ENCODE measurements around the gene CDH9.

The CDH9 gene

DNA sequence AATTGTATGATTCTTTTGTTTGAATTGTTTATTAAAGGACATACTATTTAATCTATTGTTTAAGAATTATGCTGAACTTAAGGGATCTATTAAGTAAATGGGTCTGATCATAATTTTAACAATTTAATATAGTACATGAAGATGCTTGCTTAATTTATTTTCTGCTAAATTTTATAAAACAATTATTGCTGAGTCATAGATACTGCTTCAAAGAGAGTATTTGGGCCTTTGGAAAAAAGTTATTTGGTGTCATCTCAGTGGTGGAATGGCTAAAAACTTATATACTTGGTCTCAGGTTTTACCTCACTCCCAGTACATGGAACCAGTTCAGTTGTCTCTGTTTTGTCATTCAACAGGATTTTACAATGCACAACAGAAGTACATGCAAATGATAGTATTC is 145.3 kb downstream of the CDH9 start:
- DNase-seq (no peak), ATAC-seq (ENCODE audit: insufficient read depth, low read depth) (no peak)
- no peak overlapping the region for H3K9ac ChIP-seq (ENCODE audit: low read depth, low read length)
- H3K27me3 ChIP-seq (ENCODE audit: insufficient read depth, low read length, poor library complexity): no peaks in the 10 kb centered on the region
- no peak overlapping the region for H2AFZ ChIP-seq (ENCODE audit: low read depth, low read length)
- no peaks in the 10 kb centered on the region for H3K79me2 ChIP-seq (ENCODE audit: insufficient read depth, low read length)
- H3K4me2 ChIP-seq (ENCODE audit: insufficient read depth, low read length): no peak overlapping the region
- H3K27ac ChIP-seq (ENCODE audit: low read length): no peak overlapping the region
- no peak overlapping the region for H3K4me3 ChIP-seq (ENCODE audit: low read depth in 1 of 2, low read length in 2 of 2)
- no peaks in the 10 kb centered on the region for H3K36me3 ChIP-seq (ENCODE audit: insufficient read depth, low read length)
- no peak for TF ChIP-seq EZH2 (IDR thresholded peaks at IDR 0.05; ENCODE audit: borderline replicate concordance, low read depth, low read length, severe bottlenecking)
- TF ChIP-seq, protein P1, sequence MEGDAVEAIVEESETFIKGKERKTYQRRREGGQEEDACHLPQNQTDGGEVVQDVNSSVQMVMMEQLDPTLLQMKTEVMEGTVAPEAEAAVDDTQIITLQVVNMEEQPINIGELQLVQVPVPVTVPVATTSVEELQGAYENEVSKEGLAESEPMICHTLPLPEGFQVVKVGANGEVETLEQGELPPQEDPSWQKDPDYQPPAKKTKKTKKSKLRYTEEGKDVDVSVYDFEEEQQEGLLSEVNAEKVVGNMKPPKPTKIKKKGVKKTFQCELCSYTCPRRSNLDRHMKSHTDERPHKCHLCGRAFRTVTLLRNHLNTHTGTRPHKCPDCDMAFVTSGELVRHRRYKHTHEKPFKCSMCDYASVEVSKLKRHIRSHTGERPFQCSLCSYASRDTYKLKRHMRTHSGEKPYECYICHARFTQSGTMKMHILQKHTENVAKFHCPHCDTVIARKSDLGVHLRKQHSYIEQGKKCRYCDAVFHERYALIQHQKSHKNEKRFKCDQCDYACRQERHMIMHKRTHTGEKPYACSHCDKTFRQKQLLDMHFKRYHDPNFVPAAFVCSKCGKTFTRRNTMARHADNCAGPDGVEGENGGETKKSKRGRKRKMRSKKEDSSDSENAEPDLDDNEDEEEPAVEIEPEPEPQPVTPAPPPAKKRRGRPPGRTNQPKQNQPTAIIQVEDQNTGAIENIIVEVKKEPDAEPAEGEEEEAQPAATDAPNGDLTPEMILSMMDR (IDR thresholded peaks at IDR 0.05; ENCODE audit: borderline replicate concordance, extremely low read depth, low read length, poor library complexity, severe bottlenecking): no peak
- no peaks in the 10 kb centered on the region for H4K20me1 ChIP-seq (ENCODE audit: insufficient read depth, low read length)
- no peaks in the 10 kb centered on the region for H3K9me3 ChIP-seq (ENCODE audit: insufficient read depth, low read length, severe bottlenecking)
- no peaks in the 10 kb centered on the region for H3K4me1 ChIP-seq (ENCODE audit: insufficient read depth, low read length)

DNA sequence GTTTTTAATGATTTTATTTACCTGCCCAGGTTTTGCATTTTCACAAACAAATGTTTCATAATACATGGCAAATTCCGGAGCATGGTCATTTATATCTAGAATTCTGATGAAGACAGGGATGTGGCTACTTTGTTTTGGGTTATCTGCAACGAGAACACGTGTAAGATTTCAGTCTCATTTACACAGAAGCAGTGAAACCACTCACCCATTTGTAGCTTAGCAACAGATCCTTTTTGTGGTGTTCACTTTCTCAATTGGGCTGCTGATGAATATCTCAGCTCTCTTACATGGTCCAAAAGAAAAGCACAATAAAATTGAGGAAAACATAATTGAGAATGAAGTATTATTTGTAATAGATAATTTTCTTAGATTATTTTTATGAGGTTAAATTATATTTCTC is 148.6 kb downstream of the CDH9 start:
- no peaks in the 10 kb centered on the region for H4K20me1 ChIP-seq (ENCODE audit: insufficient read depth, low read length)
- no peaks in the 10 kb centered on the region for H3K79me2 ChIP-seq (ENCODE audit: insufficient read depth, low read length)
- H3K4me3 ChIP-seq (ENCODE audit: low read depth in 1 of 2, low read length in 2 of 2): no peak overlapping the region
- no peak for TF ChIP-seq EZH2 (IDR thresholded peaks at IDR 0.05; ENCODE audit: borderline replicate concordance, low read depth, low read length, severe bottlenecking)
- TF ChIP-seq, protein P1 (IDR thresholded peaks at IDR 0.05; ENCODE audit: borderline replicate concordance, extremely low read depth, low read length, poor library complexity, severe bottlenecking): no peak
- no peak overlapping the region for H3K27ac ChIP-seq (ENCODE audit: low read length)
- H3K4me1 ChIP-seq (ENCODE audit: insufficient read depth, low read length): no peaks in the 10 kb centered on the region
- no peak for ATAC-seq (ENCODE audit: insufficient read depth, low read depth)
- no peak overlapping the region for H3K4me2 ChIP-seq (ENCODE audit: insufficient read depth, low read length)
- H3K36me3 ChIP-seq (ENCODE audit: insufficient read depth, low read length): no peaks in the 10 kb centered on the region
- no peak overlapping the region for H2AFZ ChIP-seq (ENCODE audit: low read depth, low read length)
- H3K9ac ChIP-seq (ENCODE audit: low read depth, low read length): no peak overlapping the region
- no peaks in the 10 kb centered on the region for H3K27me3 ChIP-seq (ENCODE audit: insufficient read depth, low read length, poor library complexity)
- no peaks in the 10 kb centered on the region for H3K9me3 ChIP-seq (ENCODE audit: insufficient read depth, low read length, severe bottlenecking)
- DNase-seq: no peak

DNA sequence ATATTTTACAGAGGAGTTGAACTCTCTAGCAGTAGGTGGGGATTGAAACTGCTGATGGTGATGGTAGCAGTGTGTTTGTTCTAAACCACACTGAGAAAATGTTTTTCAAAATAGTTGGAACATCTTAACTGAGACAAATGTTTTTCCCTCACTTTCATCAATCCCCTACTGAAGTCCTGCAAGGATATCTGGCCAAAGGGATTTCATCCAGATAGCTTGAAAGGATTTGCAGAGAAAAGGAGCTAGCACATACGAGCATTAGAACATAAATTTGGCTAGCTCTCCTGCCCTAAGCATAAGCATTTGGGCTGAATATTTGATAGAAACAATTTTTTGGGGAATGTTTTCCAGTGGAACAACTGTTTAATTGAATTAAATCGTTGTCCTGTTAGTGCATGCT is 153.9 kb downstream of the CDH9 start:
- Histone ChIP-seq H3K36me3 (ENCODE audit: insufficient read depth, low read length) (no peaks in the 10 kb centered on the region), H3K9ac (ENCODE audit: low read depth, low read length) (no peak overlapping the region), H3K27me3 (ENCODE audit: insufficient read depth, low read length, poor library complexity) (no peaks in the 10 kb centered on the region), H3K4me3 (ENCODE audit: low read depth in 1 of 2, low read length in 2 of 2) (no peak overlapping the region), H3K4me2 (ENCODE audit: insufficient read depth, low read length) (no peak overlapping the region), H4K20me1 (ENCODE audit: insufficient read depth, low read length) (no peaks in the 10 kb centered on the region), H3K4me1 (ENCODE audit: insufficient read depth, low read length) (no peaks in the 10 kb centered on the region), H2AFZ (ENCODE audit: low read depth, low read length) (no peak overlapping the region), H3K9me3 (ENCODE audit: insufficient read depth, low read length, severe bottlenecking) (no peaks in the 10 kb centered on the region), H3K79me2 (ENCODE audit: insufficient read depth, low read length) (no peaks in the 10 kb centered on the region), H3K27ac (ENCODE audit: low read length) (no peak overlapping the region)
- TF ChIP-seq EZH2 (IDR thresholded peaks at IDR 0.05; ENCODE audit: borderline replicate concordance, low read depth, low read length, severe bottlenecking): no peak
- TF ChIP-seq, protein P1 (IDR thresholded peaks at IDR 0.05; ENCODE audit: borderline replicate concordance, extremely low read depth, low read length, poor library complexity, severe bottlenecking): no peak
- ATAC-seq (ENCODE audit: insufficient read depth, low read depth): no peak
- DNase-seq: no peak

DNA sequence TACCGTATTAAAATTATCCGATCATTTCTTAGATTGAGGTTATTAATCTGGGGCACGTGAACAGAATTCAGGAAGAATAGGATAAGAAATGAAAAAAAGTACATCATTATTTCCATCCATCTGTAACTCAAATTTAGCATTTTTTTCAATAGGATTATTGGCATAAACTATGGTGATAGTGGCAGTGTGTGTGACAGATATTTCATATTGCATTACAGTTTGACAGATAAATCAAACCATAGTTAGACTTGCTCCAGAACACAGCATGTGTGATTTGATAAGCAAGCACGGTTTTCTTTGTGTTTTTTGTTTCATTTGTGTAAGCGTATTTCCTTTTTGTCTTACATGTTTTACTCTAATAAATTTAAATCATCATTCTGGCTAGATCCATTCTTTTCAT is 155.0 kb downstream of the CDH9 start:
- H3K4me1 ChIP-seq (ENCODE audit: insufficient read depth, low read length): no peaks in the 10 kb centered on the region

More for the DNA sequence above, 155.0 kb downstream of the CDH9 start:
- no peaks in the 10 kb centered on the region for H3K27me3 ChIP-seq (ENCODE audit: insufficient read depth, low read length, poor library complexity)
- no peaks in the 10 kb centered on the region for H4K20me1 ChIP-seq (ENCODE audit: insufficient read depth, low read length)
- TF ChIP-seq, protein P1 (IDR thresholded peaks at IDR 0.05; ENCODE audit: borderline replicate concordance, extremely low read depth, low read length, poor library complexity, severe bottlenecking): no peak
- no peak for TF ChIP-seq EZH2 (IDR thresholded peaks at IDR 0.05; ENCODE audit: borderline replicate concordance, low read depth, low read length, severe bottlenecking)
- H2AFZ ChIP-seq (ENCODE audit: low read depth, low read length): no peak overlapping the region
- ATAC-seq (ENCODE audit: insufficient read depth, low read depth): no peak
- H3K4me3 ChIP-seq (ENCODE audit: low read depth in 1 of 2, low read length in 2 of 2): no peak overlapping the region
- no peak for DNase-seq
- H3K36me3 ChIP-seq (ENCODE audit: insufficient read depth, low read length): no peaks in the 10 kb centered on the region
- H3K27ac ChIP-seq (ENCODE audit: low read length): no peak overlapping the region
- no peak overlapping the region for H3K4me2 ChIP-seq (ENCODE audit: insufficient read depth, low read length)
- no peak overlapping the region for H3K9ac ChIP-seq (ENCODE audit: low read depth, low read length)
- no peaks in the 10 kb centered on the region for H3K79me2 ChIP-seq (ENCODE audit: insufficient read depth, low read length)
- no peaks in the 10 kb centered on the region for H3K9me3 ChIP-seq (ENCODE audit: insufficient read depth, low read length, severe bottlenecking)

All from DND-41 (cell line).